Hepatocyte (in vitro differentiated cells): Measurements from ENCODE around the gene LOXHD1. TPM values are rescaled to one million over a fixed set of nuclear protein-coding genes. Genes with fewer than 3 reads are reported as not detected.

ENCODE experiments used
- DNase-seq: peaks from one replicate; pipeline ENCODE4 v3.0.0-alpha.2; 2016; ENCODE audit warnings: low spot score
- H2AFZ ChIP-seq: fragments of 200-600 bp; sonication (generic); 2 replicates; pipeline ENCODE4 v1.6.0; 2016; ENCODE audit warnings: antibody characterized with exemption, mild to moderate bottlenecking
- H3K27ac ChIP-seq: fragments of 200-600 bp; sonication (generic); 2 replicates; pipeline ENCODE4 v1.5.1; 2016; ENCODE audit warnings: mild to moderate bottlenecking
- H3K27me3 ChIP-seq: fragments of 200-600 bp; sonication (generic); 2 replicates; pipeline ENCODE4 v1.6.1; 2016
- H3K36me3 ChIP-seq: fragments of 200-600 bp; sonication (generic); replicated peaks from 2 replicates; pipeline ENCODE4 v1.5.1; 2016; ENCODE audit warnings: low read depth; ENCODE audit not compliant: insufficient read depth
- H3K4me1 ChIP-seq: fragments of 200-600 bp; sonication (generic); 2 replicates; pipeline ENCODE4 v1.5.1; 2016; ENCODE audit warnings: mild to moderate bottlenecking, moderate library complexity; ENCODE audit not compliant: insufficient read depth
- H3K4me2 ChIP-seq: fragments of 200-600 bp; sonication (generic); 2 replicates; pipeline ENCODE4 v1.6.0; 2016
- H3K4me3 ChIP-seq: fragments of 200-600 bp; sonication (generic); 2 replicates; pipeline ENCODE4 v1.5.1; 2016; ENCODE audit warnings: mild to moderate bottlenecking
- H3K79me2 ChIP-seq: fragments of 200-600 bp; sonication (generic); 2 replicates; pipeline ENCODE4 v1.6.0; 2017; ENCODE audit warnings: mild to moderate bottlenecking
- H3K9me2 ChIP-seq: fragments of 200-600 bp; sonication (generic); replicated peaks from 2 replicates; pipeline ENCODE4 v1.6.0; 2017; ENCODE audit warnings: mild to moderate bottlenecking; ENCODE audit not compliant: insufficient read depth
- H3K9me3 ChIP-seq: fragments of 200-600 bp; sonication (generic); 2 replicates; pipeline ENCODE4 v1.5.1; 2016; ENCODE audit warnings: low read depth, mild to moderate bottlenecking
- H4K20me1 ChIP-seq: fragments of 200-600 bp; sonication (generic); 2 replicates; pipeline ENCODE4 v1.6.0; 2016; ENCODE audit warnings: mild to moderate bottlenecking; ENCODE audit not compliant: insufficient read depth, poor library complexity, severe bottlenecking
- EZH2 ChIP-seq: fragments of 200-600 bp; sonication (generic); IDR thresholded peaks from 2 replicates; pipeline ENCODE4 v1.6.1; 2016; ENCODE audit warnings: antibody characterized with exemption, mild to moderate bottlenecking, borderline replicate concordance
- EZH2phosphoT487 ChIP-seq: fragments of 200-600 bp; sonication (generic); IDR thresholded peaks from one replicate; pipeline ENCODE4 v1.6.1; 2018; ENCODE audit warnings: antibody characterized with exemption, mild to moderate bottlenecking, low read depth, moderate library complexity; ENCODE audit not compliant: unreplicated experiment, severe bottlenecking
- WGBS: methylation state at CpG from one replicate; pipeline ENCODE4 v1.1.6; 2016; ENCODE audit warnings: low lambda C conversion rate; ENCODE audit errors: missing lambda C conversion rate; 5-methylcytosine and 5-hydroxymethylcytosine counted together
- polyA plus RNA-seq: library from polyadenylated mRNA; unstranded; fragments of >200 nt; fragmentation: Nextera tagmentation; extraction: Ambion mirVana; gene quantifications from 2 replicates; pipeline ENCODE4 v1.2.1, GENCODE V29; 2016
- total RNA-seq: library from RNA; depleted of rRNA; stranded (reverse); fragments of >200 nt; gene quantifications from 2 replicates; pipeline ENCODE4 v1.2.3, GENCODE V29; 2014
- TF ChIP-seq, protein P1 (sequence below): fragments of 200-600 bp; sonication (generic); IDR thresholded peaks from 2 replicates; pipeline ENCODE4 v1.5.1; 2016; ENCODE audit warnings: antibody characterized with exemption, mild to moderate bottlenecking; ENCODE audit not compliant: poor library complexity

The LOXHD1 gene
- total and polyA plus RNA-seq, 2 experiments from 2014 or later = not detected

- 63% methylated on average over 4 of the region's 4 CpGs for WGBS
- Histone ChIP-seq H3K9me3 (no peaks in the 10 kb centered on the region), H3K36me3 (no peaks in the 10 kb centered on the region), H3K79me2 (no peaks in the 10 kb centered on the region), H2AFZ (no peak overlapping the region), H3K27me3 (no peaks in the 10 kb centered on the region), H3K4me1 (no peaks in the 10 kb centered on the region), H3K4me3 (no peak overlapping the region), H4K20me1 (no peaks in the 10 kb centered on the region), H3K27ac (no peak overlapping the region), H3K9me2 (no peaks in the 10 kb centered on the region), H3K4me2 (no peak overlapping the region)
- no peak for DNase-seq
- TF ChIP-seq, protein P1, sequence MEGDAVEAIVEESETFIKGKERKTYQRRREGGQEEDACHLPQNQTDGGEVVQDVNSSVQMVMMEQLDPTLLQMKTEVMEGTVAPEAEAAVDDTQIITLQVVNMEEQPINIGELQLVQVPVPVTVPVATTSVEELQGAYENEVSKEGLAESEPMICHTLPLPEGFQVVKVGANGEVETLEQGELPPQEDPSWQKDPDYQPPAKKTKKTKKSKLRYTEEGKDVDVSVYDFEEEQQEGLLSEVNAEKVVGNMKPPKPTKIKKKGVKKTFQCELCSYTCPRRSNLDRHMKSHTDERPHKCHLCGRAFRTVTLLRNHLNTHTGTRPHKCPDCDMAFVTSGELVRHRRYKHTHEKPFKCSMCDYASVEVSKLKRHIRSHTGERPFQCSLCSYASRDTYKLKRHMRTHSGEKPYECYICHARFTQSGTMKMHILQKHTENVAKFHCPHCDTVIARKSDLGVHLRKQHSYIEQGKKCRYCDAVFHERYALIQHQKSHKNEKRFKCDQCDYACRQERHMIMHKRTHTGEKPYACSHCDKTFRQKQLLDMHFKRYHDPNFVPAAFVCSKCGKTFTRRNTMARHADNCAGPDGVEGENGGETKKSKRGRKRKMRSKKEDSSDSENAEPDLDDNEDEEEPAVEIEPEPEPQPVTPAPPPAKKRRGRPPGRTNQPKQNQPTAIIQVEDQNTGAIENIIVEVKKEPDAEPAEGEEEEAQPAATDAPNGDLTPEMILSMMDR = no peak
- TF ChIP-seq EZH2phosphoT487 (no peak), EZH2 (no peak)
These were observed 227.9 kb downstream of the LOXHD1 start for GRCh38 chr18:46429130-46429529.

DNA sequence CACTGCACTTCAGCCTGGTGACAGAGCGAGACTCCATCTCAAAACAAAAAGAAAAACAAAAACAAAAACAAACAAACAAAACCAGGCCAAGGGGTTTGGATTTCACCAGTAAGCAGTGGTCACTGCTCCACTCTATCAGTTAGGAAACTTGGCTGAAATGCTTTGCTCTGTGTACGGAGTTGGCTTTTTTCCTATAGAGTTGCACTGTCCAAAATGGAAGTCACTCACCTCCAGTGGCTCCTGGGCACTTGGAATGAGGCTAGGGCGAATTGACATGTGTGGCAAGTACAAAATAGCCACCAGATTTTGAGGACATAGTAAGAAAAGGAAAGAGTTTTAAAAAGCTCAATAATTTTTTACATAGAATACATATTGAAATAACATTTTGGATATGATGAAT is 228.7 kb downstream of the LOXHD1 start:
- H3K9me2 ChIP-seq = no peaks in the 10 kb centered on the region
- TF ChIP-seq EZH2 (no peak), EZH2phosphoT487 (no peak)
- TF ChIP-seq, protein P1 = no peak
- WGBS = 86% methylated on average over 3 of the region's 3 CpGs
- no peaks in the 10 kb centered on the region for H4K20me1 ChIP-seq
- H3K4me1 ChIP-seq = no peaks in the 10 kb centered on the region
- no peak overlapping the region for H3K4me2 ChIP-seq
- H3K27me3 ChIP-seq = no peaks in the 10 kb centered on the region
- DNase-seq = no peak
- no peak overlapping the region for H3K27ac ChIP-seq
- no peaks in the 10 kb centered on the region for H3K9me3 ChIP-seq
- H3K4me3 ChIP-seq = no peak overlapping the region
- no peaks in the 10 kb centered on the region for H3K79me2 ChIP-seq
- no peak overlapping the region for H2AFZ ChIP-seq
- H3K36me3 ChIP-seq = no peaks in the 10 kb centered on the region

GRCh38 chr18:46427216-46427995 is 229.6 kb downstream of the LOXHD1 start:
- Histone ChIP-seq H3K79me2 (no peaks in the 10 kb centered on the region), H2AFZ (no peak overlapping the region), H3K27me3 (no peaks in the 10 kb centered on the region), H3K9me3 (no peaks in the 10 kb centered on the region), H3K9me2 (no peaks in the 10 kb centered on the region), H3K4me3 (no peak overlapping the region), H3K4me2 (no peak overlapping the region), H3K4me1 (no peaks in the 10 kb centered on the region), H4K20me1 (no peaks in the 10 kb centered on the region), H3K36me3 (no peaks in the 10 kb centered on the region), H3K27ac (no peak overlapping the region)
- DNase-seq = no peak
- no peak for TF ChIP-seq EZH2
- TF ChIP-seq EZH2phosphoT487 = no peak
- TF ChIP-seq, protein P1 = no peak
- 91% methylated on average over 16 of the region's 16 CpGs for WGBS

Other genes starting within 250 kb of the LOXHD1 start
- 0.44 TPM in 1 of 2 replicates, not detected in the other for gene ST8SIA5, start 99.8 kb upstream of the LOXHD1 start, total RNA-seq
- 0.15 and 0.76 TPM in 2 replicates for gene ST8SIA5, start 99.8 kb upstream of the LOXHD1 start, polyA plus RNA-seq